HG03521 (cell line): Measurements from ENCODE around the gene PLEK.

Experiments
- ATAC-seq: cut with Tn5 transposase; IDR thresholded peaks from one replicate; pipeline ENCODE4 v1.9.1; 2021; ENCODE audit warnings: mild to moderate bottlenecking, moderate library complexity; ENCODE audit not compliant: unreplicated experiment

PLEK gene

DNA sequence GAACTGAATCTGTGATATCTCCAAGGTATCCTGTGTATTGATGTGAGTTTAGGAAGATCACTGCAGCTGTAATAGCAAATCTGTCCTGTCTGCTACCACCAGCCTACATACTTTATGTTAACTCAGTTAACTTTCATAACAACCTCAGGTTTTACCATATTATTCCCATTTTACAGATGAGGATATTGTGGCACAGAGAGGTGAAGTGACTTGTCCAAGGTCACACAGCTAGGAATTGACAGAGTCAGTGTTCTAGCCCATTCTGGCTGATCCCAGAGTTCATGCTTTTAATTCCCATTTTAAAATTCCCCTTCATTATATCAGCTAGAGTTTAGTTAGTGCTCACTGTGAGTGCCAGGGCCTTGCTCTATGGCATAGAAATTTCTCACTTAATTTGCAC is 49.4 kb downstream of the PLEK start:
- ATAC-seq = no peak

DNA sequence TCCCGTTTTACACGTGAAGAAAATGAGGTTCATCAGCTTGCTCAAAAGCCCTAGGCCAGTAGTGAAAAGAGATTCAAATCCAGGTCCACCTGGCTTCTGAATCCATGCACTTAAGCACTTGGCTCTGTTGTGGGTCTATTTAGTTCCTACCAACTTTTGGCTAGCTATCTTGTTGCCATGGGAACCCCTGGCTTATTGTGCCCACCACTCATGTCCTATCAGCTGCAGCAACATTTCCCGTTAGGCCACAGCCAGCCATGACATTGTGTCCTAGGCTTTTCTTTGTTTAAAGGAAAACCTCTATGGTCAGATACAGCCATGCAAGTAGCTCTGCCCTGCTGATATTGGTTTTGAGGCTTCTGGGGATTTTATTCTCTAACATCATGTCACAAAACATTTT is 49.8 kb downstream of the PLEK start:
- no peak for ATAC-seq

DNA sequence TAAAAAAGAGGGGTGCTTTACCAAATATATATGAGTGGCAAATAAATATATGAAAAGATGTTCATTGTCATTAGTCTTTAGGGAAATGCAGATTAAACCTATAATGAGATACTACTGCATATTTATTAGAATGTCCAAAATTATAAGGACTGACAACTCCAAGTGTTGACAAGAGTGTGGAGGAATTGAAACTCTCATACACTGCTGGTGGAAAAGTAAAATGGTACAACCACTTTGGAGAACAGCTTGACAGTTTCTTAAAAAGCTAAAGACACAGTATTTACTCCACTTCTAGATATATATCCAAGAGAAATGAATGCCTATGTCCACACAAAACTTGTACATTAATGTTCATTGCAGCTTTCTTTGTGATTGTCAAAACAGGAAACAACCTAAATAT is 50.4 kb downstream of the PLEK start:
- no peak for ATAC-seq

DNA sequence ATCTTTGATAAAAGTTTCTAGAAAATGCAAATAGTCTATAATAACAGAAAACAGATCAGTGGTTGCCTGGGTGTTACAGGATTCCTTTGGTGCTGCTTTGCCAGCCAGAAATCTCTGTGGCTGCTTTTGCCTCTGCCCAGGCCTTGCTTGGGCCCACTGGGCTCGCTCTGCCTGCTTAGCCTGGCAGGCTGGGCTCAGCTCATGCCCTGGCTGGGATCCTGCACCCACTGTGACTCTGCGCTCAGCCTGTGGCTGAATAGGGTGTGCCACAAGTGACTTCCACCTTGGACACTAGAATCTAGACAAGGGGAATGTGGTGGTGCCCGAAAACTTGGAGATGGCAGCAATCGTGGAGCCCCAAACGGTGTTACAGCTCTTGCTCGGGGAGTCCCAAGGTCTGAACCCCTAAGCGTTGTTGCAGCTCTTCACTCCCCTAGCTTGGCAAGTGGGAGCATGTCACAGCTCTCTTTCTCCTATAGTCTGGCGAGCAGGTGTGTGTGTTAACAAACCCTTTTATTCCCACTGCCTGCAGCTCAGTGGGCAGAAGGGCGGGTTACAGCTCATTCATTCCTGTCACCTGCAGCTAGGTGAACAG is 51.1 kb downstream of the PLEK start:
- ATAC-seq = no peak

DNA sequence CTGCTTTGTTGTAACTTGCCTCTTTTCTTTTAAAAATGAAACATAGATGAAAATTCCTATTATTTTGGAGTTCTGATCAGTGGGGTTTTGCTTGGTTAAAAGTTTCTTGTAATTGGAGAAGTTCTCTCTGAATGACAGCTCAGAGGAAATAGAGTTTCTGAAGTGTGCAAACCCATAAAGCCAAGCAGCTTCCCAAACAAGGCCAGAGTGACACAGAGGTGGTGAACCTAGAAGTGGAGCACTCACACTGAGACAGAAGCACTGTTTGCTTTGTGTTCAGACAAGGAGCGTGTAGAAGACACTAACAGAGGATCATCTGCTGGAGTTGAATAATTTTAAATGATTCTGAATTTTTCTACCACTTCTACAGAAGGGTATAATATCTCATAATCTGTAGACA is 52.8 kb downstream of the PLEK start:
- no peak for ATAC-seq

DNA sequence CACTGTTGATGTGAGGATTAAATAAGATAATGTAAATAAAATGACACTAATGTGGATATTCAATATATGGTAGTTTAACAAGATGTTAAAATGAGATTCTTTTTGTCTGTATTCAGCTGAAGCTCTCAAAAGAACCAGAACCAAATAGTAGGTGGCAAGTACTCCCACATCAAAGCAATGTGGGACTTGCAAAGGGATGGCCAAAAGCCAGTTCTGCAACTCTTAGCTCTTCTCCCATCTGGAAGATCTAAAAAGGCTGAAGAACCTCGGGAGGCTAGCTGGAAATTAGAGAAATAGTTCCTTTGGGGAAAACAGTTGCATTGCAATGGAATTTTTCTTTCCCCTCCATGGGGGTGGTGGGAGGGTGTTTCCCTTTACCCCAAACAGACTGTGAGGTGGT is 53.3 kb downstream of the PLEK start:
- ATAC-seq = no peak

DNA sequence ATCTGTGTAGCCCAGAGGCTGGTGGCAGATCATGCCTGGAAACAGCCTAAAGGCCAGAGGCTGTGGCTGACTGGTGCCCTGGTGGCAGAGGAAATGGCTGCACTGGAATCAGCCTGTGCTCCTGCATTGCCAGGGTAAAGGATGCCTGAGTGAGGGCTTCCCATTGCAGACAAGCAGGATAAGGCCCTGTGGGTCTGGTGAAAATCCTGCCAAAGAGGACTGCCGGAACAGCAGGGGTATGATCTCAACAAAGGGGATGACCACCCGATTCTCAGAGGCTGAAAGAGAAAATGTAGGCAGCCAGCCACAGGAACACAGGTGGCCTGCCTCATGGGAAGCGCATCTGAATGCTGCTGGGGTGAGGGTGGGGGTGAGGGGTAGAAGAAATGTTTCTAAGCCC is 53.8 kb downstream of the PLEK start:
- ATAC-seq = peak; percentile 39

DNA sequence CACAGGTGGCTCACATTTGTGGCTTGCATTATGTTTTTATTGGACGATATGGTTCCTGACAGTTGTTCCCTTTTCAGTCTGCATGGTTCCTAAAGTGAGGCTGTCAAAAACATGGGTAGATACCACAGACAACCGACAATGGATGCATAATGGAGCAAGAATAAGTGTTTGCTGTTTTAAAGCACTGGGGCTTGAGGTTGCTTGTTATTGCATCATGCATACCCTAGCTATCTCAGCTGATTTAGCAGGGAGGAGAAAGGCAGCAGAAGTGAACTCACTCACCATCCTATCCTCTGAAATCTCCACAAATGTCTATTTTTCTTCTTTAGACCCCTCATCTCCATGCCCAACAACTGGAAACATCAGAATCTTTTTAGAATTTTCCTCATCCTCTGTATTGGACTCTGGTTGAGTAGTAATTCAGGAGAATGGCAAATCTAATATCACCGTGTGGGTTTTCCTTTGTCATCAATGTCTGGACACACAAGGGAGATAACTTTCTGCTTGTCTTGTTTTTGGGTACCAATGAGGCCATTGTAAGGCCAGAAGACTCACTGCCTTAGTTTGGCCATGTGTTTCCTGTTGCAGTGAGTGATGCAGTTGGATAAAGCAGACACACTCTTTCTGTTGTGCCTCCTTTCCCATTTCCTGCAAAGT is 55.3 kb downstream of the PLEK start:
- ATAC-seq = no peak

DNA sequence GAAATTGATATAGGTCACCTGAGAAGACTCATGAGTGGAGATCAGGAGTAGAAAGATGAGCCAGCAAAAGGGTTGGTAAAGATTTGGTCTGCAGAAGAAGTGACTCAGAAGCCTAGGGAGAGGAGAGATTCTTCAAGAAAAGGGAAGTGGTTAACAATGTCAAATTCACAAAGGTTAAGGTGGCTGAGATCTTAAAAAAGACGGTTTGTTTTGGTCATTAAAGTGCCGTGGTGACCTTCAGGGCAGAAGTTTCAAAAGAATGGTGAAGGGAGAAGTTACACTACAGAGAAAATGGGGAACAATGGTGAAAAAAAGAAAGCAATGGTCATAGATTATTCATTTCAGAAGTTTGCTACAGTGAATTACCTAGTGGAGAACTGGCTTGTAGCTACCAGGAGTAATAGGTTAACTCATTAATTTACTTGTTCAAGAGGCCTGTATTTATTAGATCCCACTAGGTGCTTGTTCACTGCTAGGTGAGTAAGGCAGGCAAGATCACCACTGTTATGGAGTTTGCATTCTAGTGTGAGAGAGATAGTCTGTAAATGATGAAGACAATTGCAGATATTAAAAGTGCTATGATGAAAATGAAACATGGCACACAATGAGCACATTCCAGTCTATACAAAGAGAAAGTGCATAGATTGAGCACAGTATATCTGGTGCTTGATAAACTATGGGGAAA is 59.0 kb downstream of the PLEK start:
- ATAC-seq = peak; percentile 70

DNA sequence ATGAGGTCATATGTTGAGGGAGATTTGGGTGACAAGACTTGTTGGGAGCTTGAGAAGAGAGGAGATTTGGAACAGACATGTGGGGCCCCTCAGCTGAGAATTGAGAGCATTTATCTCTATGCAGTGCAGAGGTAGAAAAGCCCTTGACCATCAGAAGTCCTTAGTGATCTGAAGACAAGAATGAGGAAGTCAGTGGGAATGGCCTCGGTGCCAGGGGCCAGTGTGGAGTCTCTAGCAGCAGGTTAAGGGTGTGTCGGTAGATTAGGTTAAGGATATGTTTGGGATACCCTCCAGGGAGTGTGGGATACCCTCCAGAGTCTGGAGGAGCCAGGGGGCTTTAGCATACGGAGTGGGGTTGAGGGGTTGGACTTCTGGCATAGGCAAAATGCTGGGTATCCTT is 60.4 kb downstream of the PLEK start:
- no peak for ATAC-seq

DNA sequence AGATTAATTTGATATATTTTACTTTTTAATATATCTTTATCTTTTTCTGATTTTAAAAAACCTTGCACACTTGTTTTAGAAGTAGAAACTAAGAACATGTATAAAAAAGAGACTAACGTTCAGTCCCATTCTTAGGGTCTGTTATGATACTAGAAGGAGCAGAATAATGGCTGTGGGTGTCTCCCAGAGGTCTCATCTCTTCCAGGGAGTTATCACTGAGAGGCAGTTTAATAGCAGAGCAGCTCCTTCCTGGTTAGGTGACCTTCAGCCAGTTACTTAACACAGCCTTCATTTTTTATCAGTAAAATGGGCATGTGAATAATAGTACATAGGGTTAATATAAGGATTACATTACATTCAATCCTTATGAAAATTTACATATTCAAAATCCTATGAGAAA is 61.4 kb downstream of the PLEK start:
- ATAC-seq = no peak

DNA sequence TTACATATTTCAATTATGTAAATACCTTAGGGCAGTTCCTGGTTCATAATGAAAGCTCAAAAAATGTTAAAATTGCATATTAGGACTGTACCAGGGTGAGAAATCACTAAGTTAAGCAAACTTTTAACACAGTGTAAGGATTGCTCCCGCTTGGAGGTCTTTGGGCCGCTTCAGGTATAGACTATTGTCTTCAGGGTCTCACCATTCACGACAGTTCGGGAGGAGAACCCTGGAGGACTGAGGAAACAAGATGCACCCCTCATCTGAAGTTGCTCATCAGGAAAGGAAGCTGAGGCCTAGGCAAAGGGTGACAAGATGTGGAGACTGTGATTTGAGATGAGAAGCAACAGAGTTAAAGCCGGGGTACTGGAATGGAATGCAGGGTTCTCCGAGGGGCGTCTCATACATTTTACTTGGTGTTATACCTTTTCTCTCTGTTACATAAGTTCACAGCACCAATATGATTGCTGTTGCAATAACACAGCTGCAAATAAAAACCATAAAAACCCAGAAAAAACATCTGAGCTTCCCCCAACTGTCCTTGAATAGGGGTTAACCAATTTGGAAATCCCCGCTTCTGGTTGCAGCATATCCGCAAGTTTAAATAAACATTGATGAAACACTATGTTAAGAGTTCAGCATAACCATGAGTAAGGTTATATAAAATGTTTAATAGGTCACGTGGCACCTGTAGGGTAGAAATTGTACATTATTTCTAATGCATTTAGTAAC is 61.9 kb downstream of the PLEK start:
- ATAC-seq = no peak

DNA sequence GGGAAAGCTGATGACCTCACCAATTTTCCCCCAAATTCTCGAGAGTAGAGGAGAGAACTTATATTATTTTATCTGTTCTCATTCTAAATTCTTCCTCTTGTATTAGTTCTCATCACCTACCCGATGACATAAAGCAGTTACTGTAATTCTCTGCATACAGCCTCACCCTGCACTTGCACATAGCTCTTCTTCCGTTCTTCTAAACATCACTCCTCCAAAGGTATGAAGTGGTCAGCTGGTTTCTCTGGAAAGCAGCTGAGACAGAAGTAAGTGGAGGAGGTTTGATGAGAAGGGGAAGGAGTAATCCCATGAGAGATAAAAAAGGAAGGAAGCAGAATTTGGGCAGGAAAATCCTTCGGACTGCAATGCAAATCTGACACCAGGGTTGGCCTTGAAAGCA is 63.0 kb downstream of the PLEK start:
- no peak for ATAC-seq

DNA sequence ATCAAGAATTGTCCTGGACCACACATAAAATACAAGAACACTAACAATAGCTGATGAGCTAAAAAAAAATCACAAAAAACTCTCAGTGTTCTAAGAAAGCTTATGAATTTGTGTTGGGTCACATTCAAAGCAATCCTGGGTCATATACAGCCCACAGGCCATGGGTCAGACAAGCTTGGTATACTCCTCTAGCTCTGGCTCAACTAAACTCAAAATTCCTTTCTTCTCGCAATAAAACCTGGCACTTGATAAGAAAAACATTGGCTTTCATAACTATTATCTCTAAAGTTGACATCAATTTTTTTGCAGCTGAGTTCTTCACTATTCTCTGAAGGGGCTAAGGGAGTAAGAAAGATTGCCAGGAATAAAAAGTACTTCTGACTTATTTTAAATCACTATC is 63.7 kb downstream of the PLEK start:
- no peak for ATAC-seq

DNA sequence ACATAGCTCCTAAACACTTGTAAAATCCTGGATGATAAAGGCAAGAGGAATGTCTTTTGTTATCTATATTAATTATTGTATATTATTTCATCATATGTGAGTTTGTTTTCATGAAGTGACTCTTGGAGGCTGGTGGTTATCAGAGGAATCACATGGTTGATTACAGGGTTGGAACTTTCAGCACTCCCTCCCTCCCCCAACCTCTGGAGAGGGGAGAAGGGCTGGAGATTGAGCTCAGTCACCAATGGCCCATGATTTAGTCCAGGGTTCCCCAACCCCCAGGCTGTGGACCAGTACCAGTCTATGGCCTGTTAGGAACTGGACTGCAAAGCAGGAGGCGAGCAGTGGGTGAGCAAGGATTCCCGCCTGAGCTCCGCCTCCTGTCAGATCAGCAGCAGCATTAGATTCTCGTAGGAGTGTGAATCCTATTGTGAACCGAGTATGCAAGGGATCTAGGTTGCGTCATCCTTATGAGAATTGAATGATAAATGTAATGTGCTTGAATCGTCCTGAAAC is 64.3 kb downstream of the PLEK start:
- ATAC-seq = no peak

DNA sequence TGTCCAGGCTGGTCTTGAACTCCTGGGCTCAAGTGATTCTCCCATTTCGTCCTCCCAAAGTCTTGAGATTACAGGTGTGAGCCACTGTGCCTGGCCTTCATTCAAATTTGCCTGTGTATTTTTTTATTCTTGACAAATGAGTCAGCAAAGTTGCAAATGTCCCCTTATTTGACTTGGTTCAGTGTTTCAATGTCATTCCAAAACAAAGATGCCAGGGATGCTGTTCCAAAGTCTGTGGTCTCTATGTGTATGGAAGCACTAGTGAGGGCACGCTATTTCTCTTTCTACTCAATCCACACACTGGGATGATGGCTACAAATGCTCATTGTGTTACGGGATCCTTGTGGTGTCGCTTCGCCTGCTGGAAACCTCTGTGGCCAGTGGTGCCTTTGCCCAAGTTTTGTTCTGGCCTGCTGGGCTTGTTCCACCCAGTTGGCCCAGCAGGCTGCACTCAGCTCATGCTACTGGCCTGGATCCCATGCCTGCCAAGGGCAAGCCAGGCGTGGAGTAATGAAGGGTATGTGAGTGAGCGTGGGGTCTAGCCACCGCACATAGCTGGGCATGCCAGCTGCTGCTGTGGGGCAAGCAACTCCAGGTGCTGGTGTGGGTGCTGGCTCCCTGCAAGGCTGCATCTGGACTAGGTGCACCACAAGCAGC is 66.4 kb downstream of the PLEK start:
- no peak for ATAC-seq

DNA sequence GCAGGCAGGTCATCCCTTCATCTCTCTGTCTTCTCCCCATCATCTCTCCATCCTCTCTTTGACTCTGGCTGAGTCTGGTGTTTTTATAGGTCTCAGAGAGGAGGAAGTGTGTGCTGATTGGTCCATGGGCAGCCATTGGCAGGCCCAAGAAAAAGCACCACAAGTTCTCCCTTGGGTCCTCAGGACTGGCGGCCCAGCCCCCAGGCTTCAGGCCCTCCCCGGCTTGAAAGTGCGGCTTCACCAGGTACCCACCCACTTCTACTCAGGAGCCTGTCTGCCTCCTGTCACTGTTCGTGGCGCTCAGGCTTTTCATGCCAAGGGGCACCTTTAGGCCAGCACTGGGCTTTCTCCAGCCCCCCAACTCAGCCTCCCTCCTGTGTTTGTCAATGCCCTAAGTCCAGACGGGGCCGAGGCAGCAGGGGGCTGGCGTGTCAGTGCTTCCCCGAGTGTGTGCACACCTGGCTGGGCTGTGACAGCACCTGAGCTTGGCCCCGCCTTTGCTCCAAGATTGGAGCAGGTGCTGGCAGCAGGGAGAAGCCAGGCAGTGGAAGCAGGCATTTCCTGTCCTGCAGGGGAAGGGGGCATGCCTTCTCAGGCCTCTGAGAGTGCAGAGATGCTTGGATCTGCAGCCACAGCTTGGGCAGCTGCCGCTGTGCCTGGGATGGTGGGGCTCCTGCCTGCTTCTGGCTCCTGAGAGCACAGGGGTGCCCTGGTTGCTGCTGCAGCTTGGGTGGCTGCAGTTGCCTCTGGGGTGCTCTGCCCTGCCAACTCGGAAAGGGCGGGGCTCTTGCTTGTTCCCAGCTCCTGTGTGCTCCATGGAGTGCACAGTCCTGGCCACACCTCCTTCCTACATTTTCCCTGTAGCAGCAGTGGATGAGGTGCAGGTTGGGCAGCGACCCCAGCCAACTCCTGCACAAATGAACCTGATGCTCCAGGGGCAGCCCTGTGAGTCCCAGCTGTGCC is 67.9 kb downstream of the PLEK start:
- no peak for ATAC-seq

DNA sequence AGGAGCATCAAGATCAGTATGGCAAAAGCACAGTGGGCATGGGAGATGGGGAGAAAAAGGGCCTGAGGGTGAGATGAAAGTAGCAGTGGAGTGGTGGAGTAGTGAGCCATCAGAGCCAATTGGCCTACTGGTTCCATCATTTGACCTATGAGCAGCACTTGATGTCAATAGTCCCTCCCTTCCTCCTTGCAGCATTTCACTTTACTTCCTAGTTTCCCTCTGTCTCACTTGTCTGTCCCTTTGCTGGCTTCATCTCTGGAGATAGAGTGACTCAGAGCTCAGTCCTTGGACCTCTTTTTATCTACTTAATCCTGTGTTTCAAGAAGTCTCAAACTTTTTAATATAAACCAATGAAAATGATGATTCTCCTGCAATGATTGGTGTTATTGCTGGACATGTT is 69.9 kb downstream of the PLEK start:
- no peak for ATAC-seq

DNA sequence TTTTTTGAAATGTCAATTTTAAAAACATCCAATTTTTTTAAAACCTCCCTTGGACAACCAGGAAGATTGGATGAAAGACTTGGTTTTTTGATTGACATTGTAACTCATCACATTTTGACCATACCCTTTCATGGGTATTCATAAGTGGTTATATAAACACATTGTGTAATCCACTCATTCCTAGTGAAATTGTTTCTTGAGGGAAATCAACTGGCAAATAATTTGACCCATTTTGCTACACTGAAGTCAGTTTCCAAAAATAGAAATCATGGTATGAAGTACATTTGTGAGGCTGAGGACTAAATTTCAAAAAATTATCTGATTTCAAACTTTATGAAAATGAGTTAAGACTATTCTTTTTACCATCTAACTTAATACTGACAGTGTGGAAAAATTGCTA is 70.5 kb downstream of the PLEK start:
- ATAC-seq = no peak

DNA sequence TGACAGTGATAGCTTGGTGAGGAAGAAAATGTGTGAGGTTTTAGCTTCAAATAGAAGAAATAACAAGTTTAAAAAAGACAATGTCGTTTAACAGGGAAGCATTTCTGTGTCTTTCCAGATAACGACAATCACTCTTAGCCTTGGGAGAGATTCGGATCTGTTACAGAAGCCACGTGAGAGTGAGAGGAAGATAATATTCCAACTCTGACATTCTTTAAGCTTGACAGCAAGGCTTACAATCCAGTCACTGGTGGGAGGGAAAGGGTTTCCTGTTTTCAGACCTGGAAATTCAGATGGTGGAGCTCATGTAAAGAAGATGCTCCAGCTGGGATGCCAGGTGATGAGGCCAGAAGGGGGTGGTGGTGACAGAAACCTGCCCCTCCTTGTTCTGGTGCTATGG is 71.2 kb downstream of the PLEK start:
- no peak for ATAC-seq
